Stimulated activated CD4-positive, alpha-beta T cell treated with anti-CD3 and anti-CD28 coated beads, Interleukin-15, amount 100 ng/mL, for 48 hours (primary cell): ENCODE results near the gene TNFSF13B.
"Not testable (repeated sequence)": the region's sequence is repeated elsewhere in the genome, so short reads cannot be mapped to it uniquely, and the experiment has no call there.

ENCODE experiments used
- DNase-seq, 2 donors: peaks; one replicate each; pipeline ENCODE4 v3.0.0-alpha.2; 2020; ENCODE audit warnings: low read depth in 2 of 2

TNFSF13B gene

DNA sequence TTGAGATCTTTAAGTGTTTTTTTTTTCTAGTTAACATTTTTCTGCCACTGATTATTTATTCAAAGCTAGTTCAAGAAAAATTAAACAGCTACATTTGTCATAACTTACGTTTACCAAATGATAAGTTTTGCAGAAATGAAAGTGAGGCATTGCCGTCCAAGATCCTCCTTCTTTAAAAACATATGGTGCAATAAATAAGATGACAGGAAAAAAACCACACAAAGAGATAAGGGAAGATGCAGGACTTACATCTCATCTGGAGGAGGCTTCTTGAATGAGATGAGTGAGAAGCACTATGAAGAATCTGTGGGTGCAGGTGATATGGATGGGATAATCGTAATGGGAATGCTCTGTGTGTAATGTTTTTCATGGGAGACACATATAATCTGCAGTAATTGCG, 12.4 kb downstream of the TNFSF13B start:
- no peak for DNase-seq

DNA sequence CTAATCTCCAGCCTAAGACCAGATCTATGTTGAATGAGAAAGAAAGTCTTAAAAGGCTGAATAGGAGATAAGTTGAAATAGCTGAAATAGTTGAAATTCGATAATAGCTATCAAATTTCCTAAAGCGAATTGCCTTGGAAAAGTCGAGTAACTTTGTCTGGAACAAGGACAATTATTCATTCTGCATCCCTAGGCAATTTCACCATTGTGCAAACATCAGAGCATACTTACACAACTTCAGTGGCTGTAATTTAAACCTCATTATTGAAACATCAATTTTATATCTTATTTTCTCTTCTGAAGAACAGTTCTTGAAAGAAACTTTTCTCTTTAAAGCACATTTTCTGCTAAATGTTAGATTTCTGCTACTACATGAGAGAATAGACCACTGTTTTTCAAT, 13.6 kb downstream of the TNFSF13B start:
- no peak for DNase-seq

DNA sequence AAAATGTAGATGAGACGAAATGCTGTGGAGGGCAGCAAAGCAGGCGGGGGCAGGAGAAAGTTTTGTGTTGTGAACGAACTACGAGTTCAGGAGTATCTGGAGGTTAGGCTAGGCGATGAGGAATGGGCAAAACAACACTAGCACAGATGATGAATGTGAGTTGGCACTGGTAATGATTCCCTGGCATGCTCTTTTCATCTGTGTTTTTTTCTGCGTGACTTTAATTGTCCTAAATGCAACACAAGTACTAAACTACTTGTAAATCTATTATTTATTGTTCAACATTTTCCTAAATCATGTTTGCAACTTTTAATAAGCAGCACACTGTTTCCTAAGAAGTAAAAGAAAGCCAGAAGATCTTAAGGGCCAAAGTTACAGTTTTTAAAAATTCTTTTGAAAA, 19.2 kb downstream of the TNFSF13B start:
- DNase-seq: no peak

DNA sequence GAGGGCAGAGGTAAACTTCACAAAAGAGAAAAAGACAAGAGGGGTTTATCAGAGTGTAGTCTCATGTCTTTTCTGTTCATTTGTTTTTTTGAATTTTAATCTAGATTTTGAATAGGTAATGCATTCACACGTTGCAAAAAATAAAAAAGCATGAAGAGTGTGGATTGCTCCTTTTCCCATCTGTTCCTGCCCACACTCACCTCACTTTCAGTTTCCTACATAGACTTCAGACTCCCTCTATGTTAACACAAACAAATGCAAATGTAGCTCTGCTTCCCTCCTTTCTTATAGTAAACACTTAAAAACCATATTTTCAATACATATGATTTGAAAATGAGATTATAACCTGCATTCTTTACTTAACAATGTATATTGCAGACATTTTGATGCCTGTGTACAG, 20.3 kb downstream of the TNFSF13B start:
- no peak for DNase-seq

DNA sequence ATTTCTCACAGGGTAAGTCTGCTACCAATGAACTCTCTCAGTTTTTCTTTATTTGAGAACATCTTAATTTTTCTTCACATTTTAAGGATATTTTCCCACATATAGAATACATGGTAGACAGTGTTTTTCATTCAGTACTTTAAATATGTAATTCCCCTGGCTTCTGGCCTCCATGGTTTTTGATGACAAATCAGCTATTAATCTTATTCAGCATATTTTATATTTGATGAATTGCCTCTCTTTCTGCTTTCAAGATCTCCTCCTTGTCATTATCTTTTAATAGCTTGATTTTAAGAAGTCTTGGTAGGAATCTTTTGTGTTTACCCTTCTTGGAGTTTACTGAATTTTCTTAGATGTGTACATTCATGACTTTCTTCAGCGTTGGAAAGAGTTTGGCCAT, 27.6 kb downstream of the TNFSF13B start:
- DNase-seq: no peak

DNA sequence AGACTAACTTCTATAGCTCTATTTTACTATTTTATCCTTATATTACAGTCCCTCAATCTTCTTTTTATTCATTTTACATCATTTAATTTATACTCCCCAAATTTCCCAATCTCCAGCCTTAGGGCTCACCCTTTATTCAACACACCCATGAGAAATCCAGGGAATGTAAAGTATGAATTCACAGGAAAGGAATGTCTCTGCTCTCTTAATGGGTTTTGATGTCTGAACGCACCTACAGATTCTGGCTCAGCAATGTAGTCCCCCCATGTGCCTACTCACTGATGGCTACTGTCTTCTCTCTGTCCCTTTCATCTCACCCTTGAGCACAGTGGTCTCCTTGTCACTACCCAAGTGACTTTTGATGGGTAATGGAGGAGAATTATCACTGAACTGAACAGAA, 32.8 kb downstream of the TNFSF13B start:
- no peak for DNase-seq

DNA sequence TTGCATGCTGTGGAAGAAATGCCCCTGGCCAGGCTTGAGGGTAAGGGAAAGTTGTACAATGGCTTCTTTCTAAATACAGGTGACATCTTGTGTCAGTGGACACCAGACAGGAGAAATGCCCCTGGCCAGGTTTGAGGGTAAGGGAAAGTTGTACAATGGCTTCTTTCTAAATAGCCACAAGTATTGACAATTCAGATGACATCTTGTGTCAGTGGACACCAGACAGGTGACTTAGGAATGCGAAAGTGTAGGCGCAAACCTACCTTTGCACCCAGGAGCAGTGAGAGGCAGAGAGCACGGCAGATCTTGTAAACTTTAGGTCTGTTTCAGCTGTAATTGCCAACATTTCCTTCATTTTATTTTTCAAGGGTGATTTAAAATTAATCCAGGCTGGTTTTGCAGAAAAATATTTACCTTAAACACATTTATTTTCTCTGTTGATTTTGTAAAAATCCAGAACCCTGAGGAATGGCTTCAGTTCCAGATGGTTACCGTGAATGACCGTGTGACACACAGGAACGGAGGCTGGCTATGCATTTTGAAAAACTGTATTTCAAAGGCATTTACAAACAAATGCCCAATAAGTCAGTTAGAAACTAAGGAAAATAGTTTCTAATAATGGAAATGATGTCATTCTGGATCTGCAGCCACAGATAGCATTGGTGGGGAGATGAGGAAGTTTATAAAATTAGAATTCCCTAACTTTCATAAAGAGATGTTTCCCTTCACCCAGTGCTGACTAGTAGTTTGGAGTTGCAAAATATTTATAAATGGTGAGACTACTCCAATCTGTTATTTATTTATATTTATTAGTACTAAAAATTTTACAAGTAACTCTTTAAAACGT, 34.9 kb downstream of the TNFSF13B start:
- no peak for DNase-seq

DNA sequence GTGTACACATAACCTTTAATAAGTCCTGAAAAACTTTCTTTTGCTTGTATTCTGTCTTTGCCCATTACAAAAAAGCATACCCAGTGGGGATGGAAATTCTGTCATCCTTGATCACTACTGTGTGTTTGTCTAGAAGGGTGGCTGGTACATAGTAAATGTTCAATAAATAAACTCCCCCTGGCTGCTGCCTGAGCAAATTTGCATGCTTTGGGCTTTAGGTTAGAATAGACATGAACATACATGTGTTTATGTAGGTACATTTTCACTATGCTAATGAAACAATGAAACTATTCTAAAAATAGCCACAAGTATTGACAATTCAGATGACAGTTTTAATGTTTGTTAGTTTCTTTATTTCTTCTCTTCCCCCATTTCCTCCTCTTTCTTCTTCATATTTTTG, 36.1 kb downstream of the TNFSF13B start:
- no peak for DNase-seq

DNA sequence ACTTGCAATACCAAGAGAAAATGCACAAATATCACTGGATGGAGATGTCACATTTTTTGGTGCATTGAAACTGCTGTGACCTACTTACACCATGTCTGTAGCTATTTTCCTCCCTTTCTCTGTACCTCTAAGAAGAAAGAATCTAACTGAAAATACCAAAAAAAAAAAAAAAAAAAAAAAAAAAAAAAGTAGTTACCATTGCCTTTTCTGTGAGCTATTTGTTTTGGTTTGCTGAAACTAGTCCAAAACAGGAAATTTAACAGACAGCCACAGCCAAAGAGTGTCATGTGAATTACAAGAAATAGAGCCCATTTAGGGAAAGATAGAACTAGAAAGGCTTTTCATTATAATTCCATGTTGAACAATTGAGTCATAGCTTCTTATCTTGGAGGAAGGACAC, 37.3 kb downstream of the TNFSF13B start:
- DNase-seq: no peak

DNA sequence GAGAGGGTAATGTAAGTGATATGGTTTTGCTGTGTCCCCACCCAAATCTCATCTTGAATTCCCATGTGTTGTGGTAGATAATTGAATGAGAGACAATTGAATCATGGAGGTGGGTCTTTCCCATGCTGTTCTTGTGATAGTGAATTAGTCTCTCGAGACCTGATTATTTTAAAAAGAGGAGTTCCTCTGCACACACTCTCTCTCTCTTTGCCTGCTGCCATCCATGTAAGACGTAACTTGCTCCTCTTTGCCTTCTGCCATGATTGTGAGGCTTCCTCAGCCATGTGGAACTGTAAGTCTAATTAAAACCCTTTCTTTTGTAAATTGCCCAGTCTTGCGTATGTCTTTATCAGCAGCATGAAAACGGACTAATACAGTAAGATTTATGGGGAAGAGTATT, 42.1 kb downstream of the TNFSF13B start:
- DNase-seq: not testable (repeated sequence)

DNA sequence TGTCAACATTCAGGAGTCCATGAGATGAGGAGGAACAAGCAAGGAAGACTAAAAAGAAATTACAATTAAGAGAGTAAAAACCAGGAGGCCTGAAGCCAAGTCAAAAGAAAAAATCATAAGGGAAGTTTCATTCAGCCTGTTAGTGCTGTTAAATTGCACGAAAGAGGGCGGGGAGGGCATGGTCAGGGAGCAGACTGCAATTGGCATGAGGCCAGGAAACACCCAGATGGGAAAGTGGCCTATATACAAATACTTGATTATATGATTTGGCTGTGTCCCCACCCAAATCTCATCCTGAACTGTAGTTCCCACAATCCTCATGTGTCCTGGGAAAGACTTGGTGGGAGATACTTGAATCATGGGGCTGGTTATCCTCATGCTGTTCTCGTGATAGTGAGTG, 43.9 kb downstream of the TNFSF13B start:
- DNase-seq: no peak

DNA sequence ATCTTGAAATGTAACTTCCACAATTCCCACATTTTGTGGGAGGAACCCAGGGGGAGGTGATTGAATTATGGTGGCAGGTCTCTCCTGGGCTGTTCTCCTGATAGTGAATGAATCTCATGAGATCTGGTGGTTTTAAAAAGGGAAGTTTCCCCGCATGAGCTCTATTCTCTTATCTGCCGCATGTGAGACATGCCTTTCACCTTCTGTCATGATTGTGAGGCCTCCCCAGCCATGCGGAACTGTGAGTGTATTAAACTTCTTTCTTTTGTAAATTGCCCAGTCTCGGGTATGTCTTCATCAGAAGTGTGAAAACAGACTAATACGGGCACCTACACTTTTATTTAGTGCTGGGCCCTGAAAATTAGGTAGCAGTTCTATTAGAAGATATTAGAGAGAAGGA, 45.8 kb downstream of the TNFSF13B start:
- DNase-seq: no peak

DNA sequence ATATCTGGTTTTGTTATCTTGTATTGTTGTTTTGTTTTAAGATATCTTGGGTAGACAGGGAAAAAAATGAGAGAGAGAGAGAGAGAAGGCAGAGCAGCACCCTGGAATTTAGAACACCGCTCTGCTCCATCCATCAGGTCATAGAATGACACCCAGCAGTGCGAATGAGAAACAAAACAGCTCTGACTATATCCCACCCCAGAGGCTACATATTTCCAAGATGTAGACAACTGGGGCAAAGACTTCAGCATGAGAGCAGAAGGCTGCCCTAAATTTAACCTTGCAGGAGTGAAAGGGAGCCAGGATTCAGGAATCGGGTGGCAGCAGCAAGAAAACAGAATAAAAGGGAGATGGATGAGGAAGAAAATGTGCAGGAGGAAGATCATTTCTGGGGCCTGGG, 46.5 kb downstream of the TNFSF13B start:
- no peak for DNase-seq

DNA sequence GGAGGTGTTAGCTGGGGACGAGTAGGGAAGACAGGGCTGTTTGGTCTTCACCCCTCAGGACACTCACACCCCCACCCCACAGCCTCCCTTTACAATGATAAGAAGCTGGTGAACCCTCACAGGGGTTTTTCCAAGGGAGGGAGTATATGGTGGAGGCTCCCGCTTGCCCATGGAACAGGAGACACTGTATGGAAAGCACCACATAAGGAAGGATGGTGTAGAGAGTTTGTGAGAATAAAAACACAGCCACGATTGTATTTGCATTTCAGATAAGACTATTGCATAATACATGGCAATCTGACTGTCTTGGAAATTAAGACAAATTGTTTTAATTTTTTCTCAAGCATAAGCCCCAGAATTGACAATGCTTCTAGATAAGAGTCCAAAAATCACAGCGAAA, 46.9 kb downstream of the TNFSF13B start:
- no peak for DNase-seq

DNA sequence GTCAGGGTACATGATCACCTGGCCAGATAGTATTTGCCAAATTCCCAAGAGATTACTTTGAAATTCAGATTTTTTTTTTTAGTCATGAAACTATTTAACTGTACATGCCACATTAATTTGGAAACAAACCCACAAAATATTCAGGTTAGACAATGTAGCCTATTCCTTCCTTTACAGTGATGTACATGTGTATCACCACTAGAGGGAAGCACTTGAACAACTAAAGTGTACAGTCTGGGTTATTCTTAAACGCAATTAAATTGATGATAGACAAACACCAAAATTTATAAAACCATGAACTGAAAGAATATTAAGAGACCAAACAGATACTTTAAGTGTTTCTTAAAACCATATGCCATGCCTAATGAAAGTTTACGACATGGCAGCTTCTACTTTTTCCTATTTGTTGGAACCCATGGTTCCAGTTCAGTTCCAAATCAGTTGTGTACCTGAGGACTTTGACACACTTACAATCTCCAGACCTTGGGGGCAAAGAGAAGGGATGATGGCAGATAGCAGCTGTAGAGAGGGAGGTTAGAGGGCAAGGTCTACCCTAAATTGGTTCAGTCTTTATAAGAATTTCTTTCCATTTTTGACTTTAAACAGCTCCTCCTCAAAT, 52.8 kb downstream of the TNFSF13B start:
- DNase-seq: no peak

DNA sequence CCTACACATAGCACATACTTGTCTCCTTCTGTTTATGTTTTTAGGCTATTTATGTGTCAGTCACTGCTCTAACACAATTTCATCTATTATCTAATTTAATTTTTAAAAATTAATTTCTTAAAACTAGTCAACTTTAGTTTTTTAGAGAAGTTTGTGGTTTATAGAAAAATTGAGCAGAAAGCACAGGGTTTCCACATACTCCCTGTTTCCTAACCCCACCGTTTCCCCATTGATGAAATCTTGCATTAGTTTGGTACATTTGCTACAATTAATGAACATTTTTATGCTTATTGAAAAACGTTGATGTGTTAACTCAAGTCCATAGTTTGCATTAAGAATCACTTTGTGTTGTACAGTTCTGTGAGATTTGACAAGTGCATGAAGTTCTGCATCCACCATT, 53.5 kb downstream of the TNFSF13B start:
- DNase-seq: no peak

DNA sequence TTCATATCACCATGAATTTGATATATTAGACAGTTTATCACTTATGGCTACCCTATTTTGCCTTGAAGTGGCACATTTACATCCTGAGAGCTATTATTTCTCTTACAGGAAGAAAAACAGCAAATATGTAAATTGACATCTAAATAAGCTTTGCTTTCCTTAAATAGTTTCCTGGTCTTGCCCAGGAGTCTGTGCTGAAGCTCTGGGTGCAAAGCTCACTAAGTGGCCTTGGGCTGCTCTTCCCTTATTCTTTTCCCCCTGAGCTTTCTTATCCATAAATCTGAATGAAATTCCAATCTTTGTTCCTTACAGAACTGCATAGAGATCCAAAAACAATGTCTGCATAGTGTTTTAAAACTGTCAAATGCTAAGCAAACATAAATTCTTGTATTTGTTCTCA, 56.3 kb downstream of the TNFSF13B start:
- no peak for DNase-seq

DNA sequence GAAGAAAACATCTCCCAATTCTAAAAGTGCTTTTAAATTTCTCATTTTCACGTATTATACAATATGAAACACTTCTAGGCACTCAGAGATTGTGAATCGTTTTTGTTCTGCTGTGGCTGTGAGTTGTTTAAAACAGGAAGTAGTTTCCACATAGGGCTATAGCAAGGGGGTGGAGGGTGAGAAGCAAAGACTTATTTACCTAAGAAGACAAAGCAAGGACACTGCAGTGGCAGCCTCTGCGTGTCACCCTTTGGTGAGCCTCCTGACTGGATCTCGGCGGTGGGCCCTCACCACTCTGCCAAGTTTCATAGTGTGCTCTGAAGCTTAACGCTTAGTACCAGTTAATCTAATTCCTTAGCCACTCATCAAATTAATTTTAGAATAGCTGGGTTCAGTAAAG, 56.8 kb downstream of the TNFSF13B start:
- no peak for DNase-seq

DNA sequence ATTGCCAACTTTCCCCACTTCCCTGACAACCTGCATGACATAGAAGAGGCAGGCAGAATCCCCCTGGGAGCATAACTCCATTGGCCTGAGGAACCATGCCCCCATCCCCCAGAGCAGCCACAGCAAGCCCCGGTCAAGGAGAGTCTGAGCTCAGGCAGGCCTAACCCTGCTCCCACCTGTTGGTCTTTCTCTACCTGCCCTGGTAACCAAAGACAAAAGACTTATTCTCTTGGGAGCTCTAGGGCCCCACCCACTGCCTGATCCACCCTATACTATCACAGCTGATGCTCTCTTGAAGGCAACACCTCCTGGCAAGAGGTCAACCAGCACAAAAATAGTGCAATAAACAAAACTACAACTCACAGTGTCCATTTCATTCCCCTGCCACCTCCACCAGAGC, 59.3 kb downstream of the TNFSF13B start:
- no peak for DNase-seq

DNA sequence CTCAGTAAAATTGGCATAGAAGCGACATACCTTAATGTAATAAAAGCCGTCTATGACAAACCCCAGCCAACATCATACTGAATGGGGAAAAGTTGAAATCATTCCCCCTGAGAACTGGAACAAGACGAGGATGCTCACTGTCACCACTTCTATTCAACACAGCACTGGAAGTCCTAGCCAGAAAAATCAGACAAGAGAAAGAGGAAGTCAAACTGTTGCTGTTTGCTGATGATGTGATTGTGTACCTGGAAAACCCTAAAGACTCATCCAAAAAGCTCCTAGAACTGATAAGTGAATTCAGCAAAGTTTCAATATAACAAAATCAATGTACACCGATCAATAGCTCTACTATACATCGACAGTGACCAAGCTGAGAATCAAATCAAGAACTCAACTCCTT, 63.3 kb downstream of the TNFSF13B start:
- DNase-seq: no peak

DNA sequence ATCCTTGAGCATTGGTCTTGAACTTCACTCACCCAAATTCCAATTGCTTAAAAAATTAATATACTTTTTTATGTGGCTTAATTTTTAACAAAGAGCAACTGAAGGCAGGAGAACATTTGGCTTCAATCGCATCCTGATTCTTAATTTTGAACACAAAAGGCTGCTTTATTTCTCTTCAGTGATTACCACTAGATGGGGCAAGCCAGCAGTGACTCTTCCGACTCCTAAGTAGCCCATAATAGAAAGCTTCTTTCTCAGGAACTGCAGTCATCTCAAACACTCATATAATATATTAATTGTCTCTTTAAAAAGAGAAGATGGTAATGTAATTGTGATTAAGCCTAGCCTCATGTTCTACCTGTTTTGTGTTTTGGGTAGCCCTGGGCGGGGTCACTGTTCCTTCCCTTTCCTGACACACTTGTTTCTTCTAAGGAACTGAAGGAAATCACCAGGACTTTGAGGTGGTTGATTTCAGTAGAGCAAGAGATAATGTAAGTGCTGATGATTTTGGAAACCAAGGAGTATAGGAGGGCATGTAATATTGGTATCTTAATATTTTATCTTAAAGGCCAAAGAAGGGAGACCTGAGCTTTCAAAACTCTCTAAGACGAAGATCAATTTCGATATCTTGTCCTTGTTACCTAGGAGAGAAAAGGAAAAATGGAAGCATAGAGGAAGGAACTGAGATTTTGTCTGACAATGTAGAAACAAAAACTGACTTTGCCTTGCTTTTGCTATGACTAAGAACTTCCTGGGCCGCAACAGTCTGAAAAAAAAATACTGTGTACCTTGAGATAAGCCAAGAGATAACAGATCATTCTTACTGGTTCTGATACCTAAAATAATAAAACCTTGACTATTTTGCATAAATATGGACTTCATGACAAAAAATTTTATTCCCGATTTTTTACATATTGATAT, 73.1 kb downstream of the TNFSF13B start:
- no peak for DNase-seq

DNA sequence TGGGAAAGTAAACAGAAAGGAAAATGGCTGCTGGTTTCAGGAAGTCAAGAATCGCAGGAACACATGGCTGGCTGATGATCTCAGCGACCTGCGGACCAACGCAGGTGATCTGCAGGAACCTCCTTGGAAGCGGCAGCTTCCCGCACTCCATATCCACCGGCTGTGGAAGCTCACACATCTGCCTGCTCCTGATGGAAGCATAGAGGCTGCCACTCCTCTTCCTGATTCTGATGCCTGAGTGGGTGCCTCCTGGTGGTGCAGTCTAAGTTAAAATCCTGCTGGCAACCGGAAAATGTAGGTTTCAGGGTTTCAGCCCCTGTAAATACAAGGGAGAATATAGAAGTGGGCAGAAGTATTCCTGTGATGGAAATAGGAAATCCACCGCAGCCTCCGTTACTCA, 75.5 kb downstream of the TNFSF13B start:
- DNase-seq: no peak

DNA sequence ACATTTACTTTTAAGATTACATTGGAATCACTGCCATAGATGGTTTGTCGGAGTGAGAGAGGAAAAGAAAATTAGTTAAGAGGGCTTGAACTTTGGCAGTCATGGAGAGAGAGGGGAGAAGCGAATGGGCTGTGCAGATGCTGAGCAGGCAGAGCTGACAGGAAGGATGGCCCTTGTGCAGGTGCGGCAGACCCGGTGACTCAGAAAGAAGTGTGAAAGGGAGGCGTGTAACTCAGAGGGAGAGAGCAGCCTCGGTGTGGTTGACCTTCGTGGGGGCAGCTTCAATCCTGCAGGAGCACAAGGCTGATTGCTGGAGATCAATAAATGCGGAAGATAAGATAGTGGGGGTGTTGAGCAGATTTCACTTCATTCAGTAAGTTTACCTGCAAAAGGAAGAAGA, 76.9 kb downstream of the TNFSF13B start:
- peak in 1 of 2 donors; percentile 9 for DNase-seq
